ENCODE data around the gene RUNX3.

RUNX3 gene

GRCh38 chr1:24929398-24930259 is 447 bp downstream of the RUNX3 start:
- no peak for DNase-seq (ENCODE audit: low read depth in 2 of 2)

- DNase-seq (ENCODE audit: low read depth in 2 of 2), result no peak
These were observed 1.2 kb downstream of the RUNX3 start for GRCh38 chr1:24928689-24929397.

- DNase-seq (ENCODE audit: low read depth in 2 of 2), result no peak
These were observed 1.9 kb downstream of the RUNX3 start for GRCh38 chr1:24927988-24928688.

- no peak for DNase-seq (ENCODE audit: low read depth in 2 of 2)
These were observed 2.6 kb downstream of the RUNX3 start for GRCh38 chr1:24927473-24927872.

- no peak for DNase-seq (ENCODE audit: low read depth in 2 of 2)
These were observed 3.4 kb downstream of the RUNX3 start for GRCh38 chr1:24926563-24927249.

GRCh38 chr1:24925963-24926362 is 4.1 kb downstream of the RUNX3 start:
- DNase-seq (ENCODE audit: low read depth in 2 of 2), result no peak

GRCh38 chr1:24925082-24925779 is 4.8 kb downstream of the RUNX3 start:
- peak; percentile 60 to 71 for DNase-seq (ENCODE audit: low read depth in 2 of 2)

GRCh38 chr1:24923485-24924113 is 6.5 kb downstream of the RUNX3 start:
- DNase-seq (ENCODE audit: low read depth in 2 of 2), result no peak

- no peak for DNase-seq (ENCODE audit: low read depth in 2 of 2)
These were observed 8.0 kb downstream of the RUNX3 start for GRCh38 chr1:24921938-24922662.

- no peak for DNase-seq (ENCODE audit: low read depth in 2 of 2)
These were observed 8.7 kb downstream of the RUNX3 start for GRCh38 chr1:24921412-24921811.

- DNase-seq (ENCODE audit: low read depth in 2 of 2), result no peak
These were observed 9.5 kb downstream of the RUNX3 start for GRCh38 chr1:24920533-24920925.

- peak; percentile 51 to 59 for DNase-seq (ENCODE audit: low read depth in 2 of 2)
These were observed 10.1 kb downstream of the RUNX3 start for GRCh38 chr1:24919791-24920532.

GRCh38 chr1:24918995-24919605 is 11.0 kb downstream of the RUNX3 start:
- DNase-seq (ENCODE audit: low read depth in 2 of 2), result no peak

GRCh38 chr1:24918370-24918769 is 11.7 kb downstream of the RUNX3 start:
- no peak for DNase-seq (ENCODE audit: low read depth in 2 of 2)

- DNase-seq (ENCODE audit: low read depth in 2 of 2), result no peak
These were observed 12.6 kb downstream of the RUNX3 start for GRCh38 chr1:24917327-24918074.

- no peak for DNase-seq (ENCODE audit: low read depth in 2 of 2)
These were observed 14.1 kb downstream of the RUNX3 start for GRCh38 chr1:24915816-24916602.
